ENCODE results near the gene ARHGAP6.

ARHGAP6 gene

DNA sequence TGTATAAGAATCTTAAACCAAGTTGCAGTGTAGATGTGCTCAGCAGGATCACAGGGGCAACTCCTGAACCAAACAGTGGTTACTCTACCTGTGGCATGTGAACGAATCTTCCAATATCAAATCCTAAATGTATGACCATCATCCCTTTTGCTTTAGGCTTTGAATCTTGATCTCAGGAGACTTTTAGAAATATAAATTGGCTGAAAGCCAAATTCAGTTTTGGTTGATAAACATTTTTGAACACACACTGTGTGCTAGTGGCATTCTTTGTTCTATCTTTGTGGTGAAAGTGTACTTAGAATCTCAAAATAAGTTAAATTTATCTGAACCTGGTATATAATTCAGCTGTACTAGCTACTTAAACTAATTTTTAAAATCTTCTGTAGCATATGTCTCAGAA is 4.6 kb upstream of the ARHGAP6 start:
- CTCF ChIA-PET, result no interaction called here
- no peak for DNase-seq (ENCODE audit: low read depth, low spot score)
- POLR2A ChIA-PET, result no interaction called here
- TF ChIP-seq, protein P1, sequence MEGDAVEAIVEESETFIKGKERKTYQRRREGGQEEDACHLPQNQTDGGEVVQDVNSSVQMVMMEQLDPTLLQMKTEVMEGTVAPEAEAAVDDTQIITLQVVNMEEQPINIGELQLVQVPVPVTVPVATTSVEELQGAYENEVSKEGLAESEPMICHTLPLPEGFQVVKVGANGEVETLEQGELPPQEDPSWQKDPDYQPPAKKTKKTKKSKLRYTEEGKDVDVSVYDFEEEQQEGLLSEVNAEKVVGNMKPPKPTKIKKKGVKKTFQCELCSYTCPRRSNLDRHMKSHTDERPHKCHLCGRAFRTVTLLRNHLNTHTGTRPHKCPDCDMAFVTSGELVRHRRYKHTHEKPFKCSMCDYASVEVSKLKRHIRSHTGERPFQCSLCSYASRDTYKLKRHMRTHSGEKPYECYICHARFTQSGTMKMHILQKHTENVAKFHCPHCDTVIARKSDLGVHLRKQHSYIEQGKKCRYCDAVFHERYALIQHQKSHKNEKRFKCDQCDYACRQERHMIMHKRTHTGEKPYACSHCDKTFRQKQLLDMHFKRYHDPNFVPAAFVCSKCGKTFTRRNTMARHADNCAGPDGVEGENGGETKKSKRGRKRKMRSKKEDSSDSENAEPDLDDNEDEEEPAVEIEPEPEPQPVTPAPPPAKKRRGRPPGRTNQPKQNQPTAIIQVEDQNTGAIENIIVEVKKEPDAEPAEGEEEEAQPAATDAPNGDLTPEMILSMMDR (IDR thresholded peaks at IDR 0.05; ENCODE audit: insufficient read depth, low read length, missing control alignments), result no peak
- H3K4me3 ChIP-seq (ENCODE audit: low read depth, low read length), result no peak overlapping the region

DNA sequence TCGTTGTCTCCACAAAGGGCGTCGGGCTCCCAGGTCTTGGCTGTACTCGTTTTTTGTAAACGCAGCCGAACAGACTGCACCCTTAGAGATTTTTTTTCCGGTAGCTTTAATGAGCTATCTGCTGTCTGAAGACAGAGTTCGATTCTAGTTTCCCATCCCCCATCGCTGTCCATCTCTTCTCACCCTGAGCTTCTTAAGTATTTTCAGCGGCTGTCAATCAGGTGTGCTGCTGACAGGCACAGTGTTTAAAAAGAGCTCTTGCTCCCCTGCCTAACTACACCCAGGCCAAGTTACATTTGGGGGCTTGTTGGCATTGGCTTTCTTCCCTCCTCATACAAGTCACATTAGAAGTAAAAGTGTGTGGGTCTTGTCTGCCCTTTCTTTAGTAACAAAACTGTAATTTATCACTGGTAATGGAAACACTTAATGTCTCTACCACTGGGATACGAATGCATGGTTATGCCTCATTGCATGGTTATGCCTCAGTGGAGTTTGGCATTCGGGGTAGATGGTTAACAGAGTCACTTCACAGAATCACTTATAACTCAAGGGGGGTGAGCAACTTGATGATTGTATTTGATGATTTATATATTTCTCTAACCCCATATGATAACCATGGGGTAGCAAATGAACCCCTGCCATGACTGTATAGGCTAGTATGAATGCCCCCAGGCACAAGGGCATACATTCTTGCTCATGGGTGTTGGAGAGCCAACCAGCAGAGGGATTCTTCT is 1.4 kb upstream of the ARHGAP6 start:
- ChIA-PET POLR2A (no interaction called here), CTCF (no interaction called here)
- TF ChIP-seq, protein P1 (IDR thresholded peaks at IDR 0.05; ENCODE audit: insufficient read depth, low read length, missing control alignments), result no peak
- no peak for DNase-seq (ENCODE audit: low read depth, low spot score)
- H3K4me3 ChIP-seq (ENCODE audit: low read depth, low read length), result no peak overlapping the region; the same call in 1 of the 2 replicates

- CTCF ChIA-PET, result interaction anchor here (1.1 to 1.7 kb wide), 2 partner anchors 23 to 58 kb away, joined by 5 read pairs; no protein-coding TSS in a partner anchor
Observed at GRCh38 chrX:11666164-11666563, 444 bp upstream of the ARHGAP6 start.

GRCh38 chrX:11664211-11665167 is 1.2 kb downstream of the ARHGAP6 start:
- CTCF ChIA-PET, result interaction anchor here (1.7 kb wide), 1 partner anchor 24 kb away, joined by 5 read pairs; no protein-coding TSS in a partner anchor
- TF ChIP-seq, protein P1 (IDR thresholded peaks at IDR 0.05; ENCODE audit: insufficient read depth, low read length, missing control alignments), result no peak
- POLR2A ChIA-PET, result no interaction called here
- peak overlapping the region; percentile 55 for H3K4me3 ChIP-seq (ENCODE audit: low read depth, low read length)
- no peak for DNase-seq (ENCODE audit: low read depth, low spot score)

More at GRCh38 chrX:11666164-11666563, 444 bp upstream of the ARHGAP6 start:
- peak overlapping the region; percentile 55 for H3K4me3 ChIP-seq (ENCODE audit: low read depth, low read length)
- no peak for DNase-seq (ENCODE audit: low read depth, low spot score)
- TF ChIP-seq, protein P1 (IDR thresholded peaks at IDR 0.05; ENCODE audit: insufficient read depth, low read length, missing control alignments), result no peak
- POLR2A ChIA-PET, result no interaction called here

DNA sequence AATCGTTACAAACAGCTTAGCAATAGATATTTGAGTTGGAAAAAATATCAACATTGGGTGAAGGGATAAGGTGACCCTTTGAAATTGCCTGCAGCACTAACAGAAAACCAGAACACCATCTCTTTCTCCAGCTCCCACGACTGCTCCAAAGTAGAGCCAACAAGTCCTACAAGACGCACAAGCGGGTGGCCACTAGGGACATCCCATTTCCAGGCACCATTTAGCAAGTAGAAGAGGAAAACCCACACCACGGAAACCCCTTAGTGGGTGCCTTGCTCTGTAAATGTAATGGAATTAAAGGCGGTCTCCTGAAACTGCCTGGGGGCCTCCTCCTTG is 1.9 kb downstream of the ARHGAP6 start:
- TF ChIP-seq, protein P1 (IDR thresholded peaks at IDR 0.05; ENCODE audit: insufficient read depth, low read length, missing control alignments), result no peak
- POLR2A ChIA-PET, result no interaction called here
- DNase-seq (ENCODE audit: low read depth, low spot score), result no peak
- CTCF ChIA-PET, result no interaction called here
- H3K4me3 ChIP-seq (ENCODE audit: low read depth, low read length), result peak overlapping the region; percentile 55
